ENCODE measurements around the gene ZNF862. TPM values are rescaled to one million over a fixed set of nuclear protein-coding genes. Genes with fewer than 3 reads are reported as not detected.

ZNF862 gene
- total RNA-seq, 1 donor from 2014 or later, result 15.9 TPM

DNA sequence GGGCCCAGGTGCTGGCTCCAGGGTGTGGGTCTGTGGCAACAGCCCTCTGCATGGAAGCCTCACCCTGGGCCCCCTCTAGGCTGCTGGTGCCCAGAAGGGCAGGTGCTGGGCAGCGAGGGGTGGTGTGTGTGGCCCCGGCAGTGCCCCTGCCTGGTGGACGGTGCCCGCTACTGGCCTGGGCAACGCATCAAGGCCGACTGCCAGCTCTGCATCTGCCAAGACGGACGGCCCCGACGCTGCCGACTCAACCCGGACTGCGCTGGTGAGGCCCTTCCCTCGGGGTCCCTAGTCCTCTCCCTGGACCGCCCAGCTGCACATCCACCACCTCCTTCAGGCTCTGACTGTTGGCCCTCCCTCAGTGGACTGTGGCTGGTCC is 46.0 kb upstream of the ZNF862 start:
- Mint-ChIP-seq H3K4me1 (ENCODE audit: low read depth) (no peaks in the 10 kb centered on the region), H3K36me3 (ENCODE audit: low read depth) (no peaks in the 10 kb centered on the region), H3K27me3 (ENCODE audit: low read depth) (peaks cover 23% of the 10 kb centered on the region), H3K27ac (ENCODE audit: unreplicated experiment) (no peak overlapping the region), H3K9me3 (ENCODE audit: low read depth) (no peaks in the 10 kb centered on the region), H3K4me3 (ENCODE audit: unreplicated experiment) (no peak overlapping the region)
- no peak for DNase-seq (ENCODE audit: low spot score)
- no peak for TF ChIP-seq CTCF (IDR thresholded peaks at IDR 0.05)

DNA sequence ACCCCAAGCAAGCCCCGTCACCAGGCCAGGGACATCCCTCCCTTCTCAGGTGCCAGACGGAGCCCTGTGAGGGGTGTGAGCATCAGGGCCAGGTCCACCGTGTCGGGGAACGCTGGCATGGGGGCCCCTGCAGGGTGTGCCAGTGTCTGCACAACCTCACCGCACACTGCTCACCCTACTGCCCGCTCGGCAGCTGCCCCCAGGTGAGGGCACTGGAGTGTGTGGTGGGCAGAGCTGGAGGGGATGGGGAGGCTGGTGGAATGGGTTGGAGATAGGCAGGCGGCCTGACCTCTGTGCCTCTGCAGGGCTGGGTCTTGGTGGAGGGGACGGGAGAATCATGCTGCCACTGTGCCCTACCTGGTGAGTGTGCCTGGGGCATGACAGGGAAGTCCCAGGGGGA is 44.9 kb upstream of the ZNF862 start:
- Mint-ChIP-seq H3K9me3 (ENCODE audit: low read depth) (no peaks in the 10 kb centered on the region), H3K36me3 (ENCODE audit: low read depth) (no peaks in the 10 kb centered on the region), H3K4me3 (ENCODE audit: unreplicated experiment) (no peak overlapping the region), H3K27me3 (ENCODE audit: low read depth) (peaks cover 17% of the 10 kb centered on the region), H3K27ac (ENCODE audit: unreplicated experiment) (no peak overlapping the region), H3K4me1 (ENCODE audit: low read depth) (no peaks in the 10 kb centered on the region)
- no peak for DNase-seq (ENCODE audit: low spot score)
- no peak for TF ChIP-seq CTCF (IDR thresholded peaks at IDR 0.05)

DNA sequence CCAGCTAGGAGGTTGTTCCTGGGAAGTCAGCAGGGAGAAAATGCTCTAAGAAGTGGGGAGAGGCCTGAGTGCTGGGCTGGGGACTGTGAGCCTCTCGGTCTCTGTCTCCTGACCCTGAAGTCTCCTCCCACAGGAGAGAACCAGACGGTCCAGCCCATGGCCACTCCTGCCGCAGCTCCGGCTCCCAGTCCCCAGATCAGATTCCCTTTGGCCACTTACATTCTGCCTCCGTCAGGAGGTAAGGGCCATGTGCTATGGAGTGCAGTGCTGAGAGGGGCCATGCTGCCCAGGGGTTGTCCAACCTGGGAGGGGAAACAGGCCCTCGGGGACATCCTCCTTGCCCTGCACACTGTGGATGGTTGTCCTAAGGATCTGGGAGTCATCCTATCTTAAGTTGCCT is 43.5 kb upstream of the ZNF862 start:
- H3K27me3 Mint-ChIP-seq (ENCODE audit: low read depth), result peaks cover 6% of the 10 kb centered on the region
- H3K4me3 Mint-ChIP-seq (ENCODE audit: unreplicated experiment), result no peak overlapping the region
- no peaks in the 10 kb centered on the region for H3K36me3 Mint-ChIP-seq (ENCODE audit: low read depth)
- no peak for TF ChIP-seq CTCF (IDR thresholded peaks at IDR 0.05)
- no peaks in the 10 kb centered on the region for H3K4me1 Mint-ChIP-seq (ENCODE audit: low read depth)
- H3K27ac Mint-ChIP-seq (ENCODE audit: unreplicated experiment), result no peak overlapping the region
- DNase-seq (ENCODE audit: low spot score), result no peak
- no peaks in the 10 kb centered on the region for H3K9me3 Mint-ChIP-seq (ENCODE audit: low read depth)

- no peak for DNase-seq (ENCODE audit: low spot score)
- Mint-ChIP-seq H3K36me3 (ENCODE audit: low read depth) (no peaks in the 10 kb centered on the region), H3K27ac (ENCODE audit: unreplicated experiment) (no peak overlapping the region), H3K9me3 (ENCODE audit: low read depth) (no peaks in the 10 kb centered on the region), H3K4me1 (ENCODE audit: low read depth) (no peaks in the 10 kb centered on the region), H3K4me3 (ENCODE audit: unreplicated experiment) (no peak overlapping the region), H3K27me3 (ENCODE audit: low read depth) (peaks cover 3% of the 10 kb centered on the region)
- no peak for TF ChIP-seq CTCF (IDR thresholded peaks at IDR 0.05)
Observed at GRCh38 chr7:149795126-149795525, 43.0 kb upstream of the ZNF862 start.

- no peak overlapping the region for H3K4me3 Mint-ChIP-seq (ENCODE audit: unreplicated experiment)
- peaks cover 3% of the 10 kb centered on the region for H3K27me3 Mint-ChIP-seq (ENCODE audit: low read depth)
Observed at GRCh38 chr7:149796287-149796860, 41.8 kb upstream of the ZNF862 start.

More at GRCh38 chr7:149796287-149796860, 41.8 kb upstream of the ZNF862 start:
- H3K27ac Mint-ChIP-seq (ENCODE audit: unreplicated experiment), result no peak overlapping the region
- no peaks in the 10 kb centered on the region for H3K4me1 Mint-ChIP-seq (ENCODE audit: low read depth)
- no peak for DNase-seq (ENCODE audit: low spot score)
- no peaks in the 10 kb centered on the region for H3K9me3 Mint-ChIP-seq (ENCODE audit: low read depth)
- H3K36me3 Mint-ChIP-seq (ENCODE audit: low read depth), result peaks cover 1% of the 10 kb centered on the region
- TF ChIP-seq CTCF (IDR thresholded peaks at IDR 0.05), result no peak
